GM12801 (cell line): ENCODE measurements around the gene ADAMTS2.

Source experiments
- TF ChIP-seq, protein P1 (sequence below): IDR thresholded peaks from one replicate; pipeline ENCODE4 v1.5.1; 2011; ENCODE audit warnings: control low read depth; ENCODE audit not compliant: insufficient read length; ENCODE audit errors: extremely low read depth

The ADAMTS2 gene

DNA sequence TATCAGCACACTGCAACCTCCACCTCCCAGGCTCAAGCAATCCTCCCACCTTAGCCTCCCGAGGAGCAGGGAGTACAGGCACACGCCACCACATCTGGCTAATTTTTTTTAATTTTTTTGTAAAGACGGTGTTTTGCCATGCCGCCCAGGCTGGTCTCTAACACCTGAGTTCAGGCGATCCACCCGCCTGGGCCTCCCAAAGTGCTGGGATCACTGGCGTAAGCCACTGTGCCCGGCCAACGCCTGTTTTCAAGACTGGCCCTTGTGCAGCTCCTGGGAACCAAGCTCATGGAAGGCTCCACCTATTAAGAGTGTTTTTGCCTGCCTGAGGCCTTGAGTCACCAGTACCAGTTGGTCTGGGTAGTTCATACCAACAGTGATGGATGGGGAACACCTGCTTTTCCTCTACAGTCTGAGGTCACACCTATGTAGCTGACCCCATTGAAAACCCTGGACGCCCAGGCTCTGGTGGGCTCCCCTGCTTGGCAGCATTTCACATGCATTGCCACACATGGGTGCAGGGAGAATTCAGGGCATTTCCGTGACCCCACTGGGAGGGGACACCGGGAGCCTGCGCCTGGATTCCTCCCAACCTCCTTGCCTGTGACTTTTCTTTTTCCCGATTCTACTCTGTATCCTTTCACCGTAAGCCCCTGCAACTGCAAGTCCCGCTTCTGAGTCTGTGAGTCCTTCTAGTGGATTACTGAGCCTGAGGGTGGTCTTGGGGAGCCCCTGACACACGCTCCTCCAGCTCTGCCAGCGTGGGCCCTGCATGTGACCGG lies 221.6 kb downstream of the ADAMTS2 start:
- TF ChIP-seq, protein P1, sequence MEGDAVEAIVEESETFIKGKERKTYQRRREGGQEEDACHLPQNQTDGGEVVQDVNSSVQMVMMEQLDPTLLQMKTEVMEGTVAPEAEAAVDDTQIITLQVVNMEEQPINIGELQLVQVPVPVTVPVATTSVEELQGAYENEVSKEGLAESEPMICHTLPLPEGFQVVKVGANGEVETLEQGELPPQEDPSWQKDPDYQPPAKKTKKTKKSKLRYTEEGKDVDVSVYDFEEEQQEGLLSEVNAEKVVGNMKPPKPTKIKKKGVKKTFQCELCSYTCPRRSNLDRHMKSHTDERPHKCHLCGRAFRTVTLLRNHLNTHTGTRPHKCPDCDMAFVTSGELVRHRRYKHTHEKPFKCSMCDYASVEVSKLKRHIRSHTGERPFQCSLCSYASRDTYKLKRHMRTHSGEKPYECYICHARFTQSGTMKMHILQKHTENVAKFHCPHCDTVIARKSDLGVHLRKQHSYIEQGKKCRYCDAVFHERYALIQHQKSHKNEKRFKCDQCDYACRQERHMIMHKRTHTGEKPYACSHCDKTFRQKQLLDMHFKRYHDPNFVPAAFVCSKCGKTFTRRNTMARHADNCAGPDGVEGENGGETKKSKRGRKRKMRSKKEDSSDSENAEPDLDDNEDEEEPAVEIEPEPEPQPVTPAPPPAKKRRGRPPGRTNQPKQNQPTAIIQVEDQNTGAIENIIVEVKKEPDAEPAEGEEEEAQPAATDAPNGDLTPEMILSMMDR = no peak

DNA sequence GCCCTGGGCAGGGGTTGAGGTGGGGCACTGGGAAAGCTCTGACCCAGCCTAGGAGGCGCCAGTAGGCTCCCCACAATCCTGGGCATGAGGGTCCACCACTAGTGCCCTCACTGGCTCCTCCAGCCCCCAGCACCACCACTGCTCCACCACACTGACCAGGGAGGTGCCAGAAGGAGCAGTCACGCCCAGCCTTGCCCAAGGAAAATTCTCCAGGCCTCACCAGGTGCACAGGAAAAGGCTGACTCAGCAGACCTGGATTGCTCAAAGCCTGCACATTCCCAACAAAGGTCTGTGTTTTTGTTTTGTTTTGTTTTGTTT lies 222.2 kb downstream of the ADAMTS2 start:
- TF ChIP-seq, protein P1 = no peak

DNA sequence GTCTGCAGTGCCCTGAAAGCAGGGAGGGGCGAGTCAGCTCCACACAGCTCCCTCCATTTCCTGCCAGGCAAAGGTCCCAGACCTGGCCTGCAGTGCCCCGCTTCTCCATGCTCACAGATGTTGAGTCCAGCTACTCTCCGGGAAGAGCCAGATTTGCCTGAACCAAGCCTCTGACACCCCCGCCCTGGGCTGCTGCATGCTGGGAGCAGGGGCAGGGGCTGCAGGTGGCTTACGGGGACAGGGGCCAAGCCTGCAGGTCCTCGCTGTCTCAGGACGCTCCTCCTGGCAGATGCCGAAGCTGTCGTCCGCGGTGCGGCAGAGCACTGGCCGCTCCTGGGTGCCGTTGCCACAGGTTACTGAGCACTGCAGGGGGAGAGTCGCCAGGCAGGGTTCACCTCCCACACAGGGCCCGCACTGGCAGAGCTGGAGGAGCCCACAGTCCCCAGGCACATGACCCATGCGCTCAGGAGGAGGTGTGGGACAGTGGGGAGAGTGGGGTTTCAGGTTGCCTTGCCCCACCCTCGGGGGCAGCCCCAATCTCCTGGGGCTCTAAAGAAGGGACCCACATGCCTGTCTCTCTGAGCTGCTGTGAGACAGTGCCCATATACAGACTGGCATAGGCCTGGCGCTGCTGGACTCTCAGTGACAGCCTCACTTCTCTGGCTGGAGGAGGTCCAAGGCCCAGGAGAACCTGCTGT lies 222.7 kb downstream of the ADAMTS2 start:
- TF ChIP-seq, protein P1 = no peak

DNA sequence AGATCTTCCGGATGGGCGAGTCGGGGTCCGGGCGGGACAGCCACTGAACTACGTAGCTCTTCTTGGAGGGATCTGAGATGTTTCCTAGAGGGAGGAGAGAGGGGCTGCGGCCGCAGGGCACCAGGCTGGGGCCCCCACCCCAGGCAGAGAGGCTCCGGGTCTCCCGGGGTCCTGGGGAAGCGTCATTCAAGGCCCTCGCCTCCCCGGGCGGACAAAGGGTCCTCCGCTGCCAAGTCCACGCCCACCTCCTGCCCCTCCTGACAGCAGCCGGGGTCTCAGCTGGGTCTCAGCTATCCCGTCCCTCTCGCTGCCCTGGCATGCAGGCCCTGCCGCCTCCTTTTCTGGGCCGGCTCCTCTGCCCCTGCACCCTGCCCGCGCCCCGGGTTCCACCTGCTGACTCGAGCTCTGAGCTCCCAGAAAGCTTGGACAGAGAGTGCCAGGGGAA lies 223.6 kb downstream of the ADAMTS2 start:
- TF ChIP-seq, protein P1 = no peak

DNA sequence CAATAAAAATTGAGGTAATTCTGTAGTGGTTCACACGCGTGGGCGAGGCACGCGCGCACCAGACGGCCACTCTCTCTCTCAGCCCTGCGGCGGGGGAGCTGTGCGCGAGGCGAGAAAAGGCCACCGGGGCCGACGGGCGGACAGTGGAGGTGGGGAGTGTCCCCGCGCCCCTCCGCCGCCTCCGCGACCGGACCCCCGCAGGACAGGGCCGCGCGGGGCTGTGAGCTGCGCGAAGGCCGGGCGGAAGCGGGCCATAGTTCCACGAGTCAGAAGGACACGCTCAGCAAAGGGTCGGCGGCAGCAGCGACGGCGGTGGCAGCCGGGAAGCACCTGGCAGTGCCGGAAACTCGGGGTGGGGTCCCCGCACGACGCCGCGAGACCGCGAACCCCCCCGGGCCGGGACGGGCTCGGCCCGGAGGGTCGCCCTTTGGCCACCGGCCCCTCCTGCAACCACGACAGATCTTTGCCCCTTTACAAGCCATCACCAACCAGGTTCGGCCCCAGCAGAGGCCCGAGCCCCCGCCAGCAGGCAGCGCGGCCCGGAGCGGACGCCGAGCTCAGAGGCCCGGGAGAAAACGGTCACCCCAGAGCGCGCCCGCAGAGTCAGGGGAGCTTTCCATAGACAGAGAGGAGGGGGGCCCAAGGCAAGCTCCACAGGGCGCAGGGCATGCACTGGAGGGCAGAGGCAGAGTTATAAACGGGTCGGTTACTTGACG lies 224.2 kb downstream of the ADAMTS2 start:
- TF ChIP-seq, protein P1 = no peak

DNA sequence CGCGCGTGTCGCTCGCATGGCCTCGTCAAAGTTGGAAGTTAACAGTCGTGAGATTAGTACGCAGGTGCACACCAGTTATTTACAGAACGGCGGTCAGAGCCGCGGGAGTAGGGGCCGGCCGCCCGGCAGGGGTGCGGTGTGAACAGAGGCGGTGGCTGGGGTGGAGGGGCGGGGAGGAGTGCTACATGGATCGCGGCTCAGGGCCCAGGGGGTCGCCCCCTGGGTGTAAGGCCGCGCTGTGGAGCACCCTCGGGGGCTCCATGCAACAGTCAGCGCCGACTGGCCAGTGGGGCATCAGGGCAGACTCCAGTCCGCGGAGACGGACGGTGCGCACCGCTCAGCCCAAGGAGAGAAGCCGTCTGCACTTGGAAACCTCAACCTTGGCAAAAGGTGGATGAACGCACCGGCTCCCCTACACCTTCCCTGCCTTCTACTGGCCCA lies 224.8 kb downstream of the ADAMTS2 start:
- TF ChIP-seq, protein P1 = no peak

DNA sequence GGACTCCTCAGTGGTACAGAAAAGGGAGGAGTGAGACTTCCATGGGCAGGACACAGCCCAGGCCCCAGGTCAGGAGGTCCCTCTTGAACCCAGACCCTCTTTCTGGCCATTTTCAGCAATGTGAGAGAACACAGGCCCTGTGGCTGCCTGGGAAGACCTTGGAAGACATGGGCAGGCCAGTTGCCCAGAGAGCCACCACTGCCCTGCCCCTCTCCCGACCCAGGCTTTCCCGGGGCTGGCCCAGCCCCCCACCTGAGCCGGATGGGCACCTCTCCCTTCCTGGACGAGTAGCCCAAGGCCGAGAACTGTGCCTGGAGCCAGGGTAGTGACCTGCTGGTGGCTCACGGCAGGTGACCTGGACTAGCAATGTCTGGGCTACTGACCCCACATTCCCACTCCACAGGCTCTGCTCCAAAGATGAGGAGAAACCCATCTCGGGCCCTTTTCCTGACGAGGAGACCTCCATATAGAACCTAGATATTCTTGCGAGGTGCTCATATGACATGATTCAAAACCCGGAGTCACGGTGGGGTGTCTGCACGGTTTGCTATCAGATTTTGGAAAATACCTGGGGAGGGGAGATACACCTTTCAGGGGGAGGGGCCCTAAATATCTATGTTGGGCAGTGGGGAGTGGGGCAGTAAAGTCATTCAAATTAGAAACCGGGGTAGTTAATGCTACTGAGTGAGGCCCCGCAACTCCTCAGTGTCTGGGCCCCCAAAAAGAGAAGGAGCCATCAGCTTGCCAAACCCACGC lies 225.7 kb downstream of the ADAMTS2 start:
- TF ChIP-seq, protein P1 = no peak
